Measurements from ENCODE around the gene BCAN. TPM values are rescaled to one million over a fixed set of nuclear protein-coding genes. Genes with fewer than 3 reads are reported as not detected.
A peak's percentile ranks its signal among the peaks of the same experiment; 100 is the strongest.

The BCAN gene
- total and polyA plus RNA-seq, 5 donors, result 0.20 to 0.29 (median 0.23) TPM; not detected in 2

DNA sequence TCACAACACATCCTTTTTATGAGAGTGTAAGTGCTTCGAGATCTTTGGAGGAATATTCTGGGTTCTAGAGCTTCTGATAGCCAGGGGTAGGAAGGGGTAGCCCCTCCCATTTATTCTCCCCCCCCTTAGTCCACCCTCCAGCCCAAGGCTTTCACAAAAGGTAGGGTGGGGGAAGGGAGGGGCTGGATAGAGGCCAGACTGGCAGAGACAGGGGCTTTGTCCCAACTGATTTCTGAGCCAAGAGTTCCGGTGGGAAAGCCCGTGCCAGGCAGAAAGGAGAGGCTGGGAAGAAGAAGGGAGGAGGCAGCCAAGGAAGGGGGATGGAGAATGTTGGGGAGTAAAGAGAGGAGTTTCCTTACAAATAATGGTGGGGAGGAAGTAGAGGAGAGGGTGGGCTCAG, 3.1 kb downstream of the BCAN start:
- Histone ChIP-seq H3K9me3 (ENCODE audit: control insufficient read depth, low read length) (no peaks in the 10 kb centered on the region), H3K4me3 (ENCODE audit: low read length) (no peak overlapping the region), H3K27me3 (ENCODE audit: control insufficient read depth, insufficient read depth) (no peaks in the 10 kb centered on the region), H3K4me1 (ENCODE audit: control insufficient read depth, insufficient read depth, low read length) (no peaks in the 10 kb centered on the region), H3K27ac (ENCODE audit: low read length) (no peak overlapping the region)
- DNase-seq (no peak), ATAC-seq (no peak)
- intact Hi-C loops (cut with DNase I), result no loop called here
- WGBS, result 42% methylated on average over 3 of the region's 3 CpGs

DNA sequence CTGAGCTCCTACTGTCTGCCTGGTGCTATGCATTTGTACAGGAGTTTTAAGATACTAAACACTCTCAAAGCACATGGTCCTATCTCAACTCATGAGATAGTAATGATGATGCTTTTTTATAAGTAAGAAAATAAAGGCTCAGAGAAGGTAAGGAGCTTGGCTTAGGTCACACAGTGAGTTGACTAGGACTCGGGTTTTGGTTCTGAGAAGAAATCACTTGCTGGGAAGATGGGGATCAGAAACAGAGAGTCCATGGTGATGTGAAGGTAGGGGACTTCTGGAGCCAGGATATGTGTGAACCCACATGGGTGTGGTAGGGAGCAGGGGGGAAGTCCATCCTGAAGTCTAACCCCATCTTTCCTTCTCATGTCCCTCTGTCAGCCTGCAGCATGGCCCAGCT, 3.7 kb downstream of the BCAN start:
- DNase-seq (no peak), ATAC-seq (no peak)
- no peaks in the 10 kb centered on the region for H3K27me3 ChIP-seq (ENCODE audit: control insufficient read depth, insufficient read depth)
- no peak overlapping the region for H3K4me3 ChIP-seq (ENCODE audit: low read length)
- no peaks in the 10 kb centered on the region for H3K4me1 ChIP-seq (ENCODE audit: control insufficient read depth, insufficient read depth, low read length)
- H3K27ac ChIP-seq (ENCODE audit: low read length), result no peak overlapping the region
- 89% methylated on average over 1 of the region's 1 CpG for WGBS
- no peaks in the 10 kb centered on the region for H3K9me3 ChIP-seq (ENCODE audit: control insufficient read depth, low read length)
- intact Hi-C loops (cut with DNase I), result no loop called here

DNA sequence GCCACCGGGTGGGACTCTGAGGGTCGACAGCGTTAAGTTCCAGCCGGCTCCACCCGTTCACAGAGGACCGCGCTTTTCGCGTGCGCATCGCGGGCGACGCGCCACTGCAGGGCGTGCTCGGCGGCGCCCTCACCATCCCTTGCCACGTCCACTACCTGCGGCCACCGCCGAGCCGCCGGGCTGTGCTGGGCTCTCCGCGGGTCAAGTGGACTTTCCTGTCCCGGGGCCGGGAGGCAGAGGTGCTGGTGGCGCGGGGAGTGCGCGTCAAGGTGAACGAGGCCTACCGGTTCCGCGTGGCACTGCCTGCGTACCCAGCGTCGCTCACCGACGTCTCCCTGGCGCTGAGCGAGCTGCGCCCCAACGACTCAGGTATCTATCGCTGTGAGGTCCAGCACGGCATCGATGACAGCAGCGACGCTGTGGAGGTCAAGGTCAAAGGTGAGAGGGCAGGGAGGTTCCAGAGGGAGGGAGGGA, 4.9 kb downstream of the BCAN start:
- H3K27ac ChIP-seq (ENCODE audit: low read length), result no peak overlapping the region
- H3K4me1 ChIP-seq (ENCODE audit: control insufficient read depth, insufficient read depth, low read length), result no peaks in the 10 kb centered on the region
- H3K4me3 ChIP-seq (ENCODE audit: low read length), result no peak overlapping the region
- no peaks in the 10 kb centered on the region for H3K9me3 ChIP-seq (ENCODE audit: control insufficient read depth, low read length)
- no peaks in the 10 kb centered on the region for H3K27me3 ChIP-seq (ENCODE audit: control insufficient read depth, insufficient read depth)
- DNase-seq (no peak), ATAC-seq (no peak)
- 8% methylated on average over 51 of the region's 51 CpGs for WGBS
- intact Hi-C loops (cut with DNase I), result no loop called here

DNA sequence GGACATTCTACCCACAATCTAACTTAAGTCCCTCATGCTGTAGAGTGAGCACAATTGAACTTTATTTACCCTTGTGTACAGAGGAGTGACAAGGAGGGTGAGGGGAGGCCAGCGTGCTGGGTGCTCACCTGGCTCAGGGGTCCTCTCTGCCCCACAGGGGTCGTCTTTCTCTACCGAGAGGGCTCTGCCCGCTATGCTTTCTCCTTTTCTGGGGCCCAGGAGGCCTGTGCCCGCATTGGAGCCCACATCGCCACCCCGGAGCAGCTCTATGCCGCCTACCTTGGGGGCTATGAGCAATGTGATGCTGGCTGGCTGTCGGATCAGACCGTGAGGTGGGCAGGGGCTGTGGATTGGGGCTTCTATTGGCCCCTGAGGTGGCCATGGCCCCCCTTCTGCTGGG, 5.4 kb downstream of the BCAN start:
- 77% methylated on average over 10 of the region's 10 CpGs for whole genome bisulfite sequencing

DNA sequence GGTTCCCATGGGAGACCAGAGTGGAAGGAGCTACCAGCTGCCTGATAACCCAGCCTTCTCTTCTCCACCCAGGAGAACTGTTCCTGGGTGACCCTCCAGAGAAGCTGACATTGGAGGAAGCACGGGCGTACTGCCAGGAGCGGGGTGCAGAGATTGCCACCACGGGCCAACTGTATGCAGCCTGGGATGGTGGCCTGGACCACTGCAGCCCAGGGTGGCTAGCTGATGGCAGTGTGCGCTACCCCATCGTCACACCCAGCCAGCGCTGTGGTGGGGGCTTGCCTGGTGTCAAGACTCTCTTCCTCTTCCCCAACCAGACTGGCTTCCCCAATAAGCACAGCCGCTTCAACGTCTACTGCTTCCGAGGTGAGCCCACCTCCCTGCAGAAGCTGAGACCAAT, 6.6 kb downstream of the BCAN start:
- no peak overlapping the region for H3K4me3 ChIP-seq (ENCODE audit: low read length)
- WGBS, result 86% methylated on average over 10 of the region's 10 CpGs
- ATAC-seq, result no peak
- H3K27ac ChIP-seq (ENCODE audit: low read length), result no peak overlapping the region
- no peaks in the 10 kb centered on the region for H3K9me3 ChIP-seq (ENCODE audit: control insufficient read depth, low read length)
- no peak for DNase-seq
- intact Hi-C loops (cut with DNase I), result no loop called here
- no peaks in the 10 kb centered on the region for H3K27me3 ChIP-seq (ENCODE audit: control insufficient read depth, insufficient read depth)
- H3K4me1 ChIP-seq (ENCODE audit: control insufficient read depth, insufficient read depth, low read length), result no peaks in the 10 kb centered on the region

More for the DNA sequence above, 5.4 kb downstream of the BCAN start:
- H3K27ac ChIP-seq (ENCODE audit: low read length), result no peak overlapping the region
- H3K27me3 ChIP-seq (ENCODE audit: control insufficient read depth, insufficient read depth), result no peaks in the 10 kb centered on the region
- no peak for DNase-seq
- ATAC-seq, result no peak
- H3K4me1 ChIP-seq (ENCODE audit: control insufficient read depth, insufficient read depth, low read length), result no peaks in the 10 kb centered on the region
- intact Hi-C loops (cut with DNase I), result no loop called here
- H3K4me3 ChIP-seq (ENCODE audit: low read length), result no peak overlapping the region
- H3K9me3 ChIP-seq (ENCODE audit: control insufficient read depth, low read length), result no peaks in the 10 kb centered on the region

DNA sequence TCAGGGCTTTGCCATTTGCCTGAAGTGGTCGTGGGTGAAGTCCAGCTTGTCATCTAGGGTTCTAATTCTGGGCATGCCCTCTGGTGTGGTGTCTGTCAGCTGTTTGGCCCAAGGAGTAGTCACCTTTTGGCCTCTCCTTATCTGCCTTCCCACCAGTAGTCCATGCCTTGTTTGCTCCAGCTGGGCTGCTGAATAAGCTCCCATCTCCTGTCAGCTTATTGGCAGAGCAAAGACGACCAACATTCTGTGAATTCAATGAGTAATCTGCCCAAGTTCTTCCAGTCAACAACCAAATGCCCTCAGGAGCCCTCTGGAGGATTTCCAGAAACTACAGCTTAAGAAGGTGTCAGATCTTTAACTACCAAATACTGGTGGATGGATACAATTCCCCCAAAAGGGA, 7.0 kb downstream of the BCAN start:
- DNase-seq (no peak), ATAC-seq (no peak)
- H3K4me3 ChIP-seq (ENCODE audit: low read length), result no peak overlapping the region
- H3K27me3 ChIP-seq (ENCODE audit: control insufficient read depth, insufficient read depth), result no peaks in the 10 kb centered on the region
- WGBS, result 12% methylated on average over 2 of the region's 2 CpGs
- H3K27ac ChIP-seq (ENCODE audit: low read length), result no peak overlapping the region
- H3K9me3 ChIP-seq (ENCODE audit: control insufficient read depth, low read length), result no peaks in the 10 kb centered on the region
- no peaks in the 10 kb centered on the region for H3K4me1 ChIP-seq (ENCODE audit: control insufficient read depth, insufficient read depth, low read length)
- intact Hi-C loops (cut with DNase I), result no loop called here

DNA sequence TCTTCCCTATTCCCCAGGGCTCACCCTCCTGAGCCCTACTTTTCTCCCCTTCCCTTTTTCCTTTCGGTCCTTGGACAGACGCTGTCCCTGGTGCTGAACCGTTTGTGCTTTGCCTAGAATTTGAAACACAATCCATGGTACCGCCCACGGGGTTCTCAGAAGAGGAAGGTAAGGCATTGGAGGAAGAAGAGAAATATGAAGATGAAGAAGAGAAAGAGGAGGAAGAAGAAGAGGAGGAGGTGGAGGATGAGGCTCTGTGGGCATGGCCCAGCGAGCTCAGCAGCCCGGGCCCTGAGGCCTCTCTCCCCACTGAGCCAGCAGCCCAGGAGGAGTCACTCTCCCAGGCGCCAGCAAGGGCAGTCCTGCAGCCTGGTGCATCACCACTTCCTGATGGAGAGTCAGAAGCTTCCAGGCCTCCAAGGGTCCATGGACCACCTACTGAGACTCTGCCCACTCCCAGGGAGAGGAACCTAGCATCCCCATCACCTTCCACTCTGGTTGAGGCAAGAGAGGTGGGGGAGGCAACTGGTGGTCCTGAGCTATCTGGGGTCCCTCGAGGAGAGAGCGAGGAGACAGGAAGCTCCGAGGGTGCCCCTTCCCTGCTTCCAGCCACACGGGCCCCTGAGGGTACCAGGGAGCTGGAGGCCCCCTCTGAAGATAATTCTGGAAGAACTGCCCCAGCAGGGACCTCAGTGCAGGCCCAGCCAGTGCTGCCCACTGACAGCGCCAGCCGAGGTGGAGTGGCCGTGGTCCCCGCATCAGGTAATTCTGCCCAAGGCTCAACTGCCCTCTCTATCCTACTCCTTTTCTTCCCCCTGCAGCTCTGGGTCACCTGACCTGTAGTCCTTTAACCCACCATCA, 10.4 kb downstream of the BCAN start:
- Histone ChIP-seq H3K4me3 (ENCODE audit: low read length) (no peak overlapping the region), H3K4me1 (ENCODE audit: control insufficient read depth, insufficient read depth, low read length) (no peaks in the 10 kb centered on the region), H3K9me3 (ENCODE audit: control insufficient read depth, low read length) (no peaks in the 10 kb centered on the region), H3K27me3 (ENCODE audit: control insufficient read depth, insufficient read depth) (no peaks in the 10 kb centered on the region), H3K27ac (ENCODE audit: low read length) (no peak overlapping the region)
- intact Hi-C loops (cut with DNase I), result loop anchor here in 1 of 4 donors (10.0 kb wide), 1 partner anchor 268 kb away; no protein-coding TSS in a partner anchor
- DNase-seq, result no peak
- 44% methylated on average over 16 of the region's 16 CpGs for WGBS
- no peak for ATAC-seq

DNA sequence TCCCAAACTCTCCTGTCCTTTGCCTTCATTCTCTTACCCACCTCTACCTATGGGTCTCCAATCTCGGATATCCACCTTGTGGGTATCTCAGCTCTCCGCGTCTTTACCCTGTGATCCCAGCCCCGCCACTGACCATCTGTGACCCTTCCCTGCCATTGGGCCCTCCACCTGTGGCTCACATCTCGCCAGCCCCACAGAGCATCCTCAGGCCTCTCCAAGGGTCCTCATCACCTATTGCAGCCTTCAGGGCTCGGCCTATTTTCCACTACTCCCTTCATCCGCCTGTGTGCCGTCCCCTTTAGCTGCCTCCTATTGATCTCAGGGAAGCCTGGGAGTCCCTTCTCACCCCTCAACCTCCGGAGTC, 11.1 kb downstream of the BCAN start:
- Histone ChIP-seq H3K4me3 (ENCODE audit: low read length) (no peak overlapping the region), H3K27me3 (ENCODE audit: control insufficient read depth, insufficient read depth) (no peaks in the 10 kb centered on the region), H3K4me1 (ENCODE audit: control insufficient read depth, insufficient read depth, low read length) (no peaks in the 10 kb centered on the region), H3K9me3 (ENCODE audit: control insufficient read depth, low read length) (no peaks in the 10 kb centered on the region), H3K27ac (ENCODE audit: low read length) (no peak overlapping the region)
- intact Hi-C loops (cut with DNase I), result loop anchor here in 1 of 4 donors (10.0 kb wide), 1 partner anchor 268 kb away; no protein-coding TSS in a partner anchor
- DNase-seq (no peak), ATAC-seq (no peak)
- WGBS, result 85% methylated on average over 9 of the region's 9 CpGs

DNA sequence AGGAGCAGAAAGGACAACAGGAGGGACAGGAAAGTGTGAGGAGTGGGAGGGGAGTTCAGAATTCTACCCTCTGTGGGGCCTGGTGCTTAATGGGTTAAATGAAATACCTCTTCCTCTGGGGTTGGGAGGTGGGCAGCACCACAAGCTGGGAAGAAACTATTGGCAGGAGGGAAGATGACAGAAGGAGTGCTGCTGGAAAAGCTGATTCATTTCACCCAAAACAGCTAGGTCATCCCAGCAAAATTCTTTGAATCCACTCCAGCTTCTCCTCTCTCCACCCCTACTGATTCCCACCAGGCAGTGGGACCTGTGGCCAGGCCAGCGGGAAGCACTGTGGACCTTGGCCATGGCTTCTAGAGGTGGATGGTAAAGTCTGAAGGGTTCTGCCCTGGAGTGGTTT, 12.8 kb downstream of the BCAN start:
- peaks cover 2% of the 10 kb centered on the region for H3K4me1 ChIP-seq (ENCODE audit: control insufficient read depth, insufficient read depth, low read length)
- intact Hi-C loops (cut with DNase I), result loop anchor here in 2 of 4 donors (5.0 to 10.0 kb wide), 2 partner anchors 32 to 270 kb away; no protein-coding TSS in a partner anchor
- no peaks in the 10 kb centered on the region for H3K9me3 ChIP-seq (ENCODE audit: control insufficient read depth, low read length)
- no peaks in the 10 kb centered on the region for H3K27me3 ChIP-seq (ENCODE audit: control insufficient read depth, insufficient read depth)
- ATAC-seq, result no peak
- H3K27ac ChIP-seq (ENCODE audit: low read length), result no peak overlapping the region
- DNase-seq, result no peak
- no peak overlapping the region for H3K4me3 ChIP-seq (ENCODE audit: low read length)
- WGBS, result 63% methylated on average over 1 of the region's 1 CpG

DNA sequence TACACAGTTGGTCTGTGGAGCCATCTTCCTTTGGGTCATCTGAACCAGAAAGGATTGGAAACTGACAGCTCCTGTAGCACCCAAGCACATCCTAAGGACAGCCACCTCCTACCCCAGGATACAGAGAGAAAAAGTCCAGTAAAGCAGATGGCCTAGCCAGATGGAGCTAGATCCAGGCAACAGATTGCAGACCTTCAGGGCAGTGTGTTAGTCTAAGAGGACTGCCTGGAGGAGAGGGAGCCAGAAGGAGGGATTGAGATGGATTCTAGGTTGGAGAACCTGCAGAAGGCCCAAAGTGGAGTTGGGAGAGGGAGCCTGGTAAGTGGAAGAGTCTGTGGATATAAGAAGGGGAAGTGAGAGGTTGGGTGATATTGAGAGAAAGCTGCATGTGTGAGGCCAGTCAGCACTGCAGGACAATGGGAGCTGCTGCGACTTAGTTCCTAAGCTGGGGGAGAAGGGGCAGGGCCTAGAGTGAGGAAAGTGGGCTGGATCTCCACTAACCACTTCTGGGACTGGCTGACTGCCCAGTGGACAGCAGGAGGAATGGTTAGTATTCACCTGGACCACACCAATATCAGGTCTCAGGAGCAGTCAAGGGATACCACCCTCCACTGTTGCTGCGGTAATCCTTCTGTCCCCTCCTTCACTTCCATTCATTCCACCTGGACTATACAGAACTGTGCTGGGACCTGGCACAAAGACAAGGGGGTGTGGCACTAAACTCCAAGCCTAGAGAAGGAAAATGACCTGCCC, 13.4 kb downstream of the BCAN start:
- H3K4me3 ChIP-seq (ENCODE audit: low read length), result no peak overlapping the region
- 52% methylated on average over 2 of the region's 2 CpGs for WGBS
- ATAC-seq (no peak), DNase-seq (peak in 1 of 3 donors; percentile 12)
- no peaks in the 10 kb centered on the region for H3K27me3 ChIP-seq (ENCODE audit: control insufficient read depth, insufficient read depth)
- intact Hi-C loops (cut with DNase I), result loop anchor here in 2 of 4 donors (5.0 to 10.0 kb wide), 2 partner anchors 33 to 271 kb away; no protein-coding TSS in a partner anchor
- H3K9me3 ChIP-seq (ENCODE audit: control insufficient read depth, low read length), result no peaks in the 10 kb centered on the region
- no peak overlapping the region for H3K27ac ChIP-seq (ENCODE audit: low read length)
- H3K4me1 ChIP-seq (ENCODE audit: control insufficient read depth, insufficient read depth, low read length), result peaks cover 5% of the 10 kb centered on the region
